NCI-H524 (cell line): ENCODE results near the gene CYP26B1.
"Not testable (repeated sequence)": the region's sequence is repeated elsewhere in the genome, so short reads cannot be mapped to it uniquely, and the experiment has no call there.

Experiments
- DNase-seq, 2 experiments: peaks; one replicate each; lab custom pipeline; 2025; lab: John Stamatoyannopoulos, UW

The CYP26B1 gene

DNA sequence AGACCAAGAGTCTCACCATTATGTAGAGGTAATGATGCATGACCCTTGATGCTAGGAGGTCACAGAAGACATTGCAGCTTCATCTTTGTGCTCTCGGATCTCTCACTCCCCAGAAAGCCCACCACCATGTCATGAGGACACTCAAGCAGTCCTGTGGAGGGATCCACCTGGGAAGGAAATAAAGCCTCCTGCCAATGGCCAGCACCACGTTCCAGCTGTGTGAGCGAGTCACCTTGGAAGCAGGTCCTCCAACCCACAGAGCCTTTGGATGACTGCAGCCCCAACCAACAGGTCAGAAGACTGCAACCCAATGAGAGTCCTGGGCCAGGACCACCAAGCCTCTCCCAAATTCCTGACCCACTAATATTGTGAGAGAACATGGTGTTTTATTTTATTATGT lies 38.4 kb downstream of the CYP26B1 start:
- no peak for DNase-seq

DNA sequence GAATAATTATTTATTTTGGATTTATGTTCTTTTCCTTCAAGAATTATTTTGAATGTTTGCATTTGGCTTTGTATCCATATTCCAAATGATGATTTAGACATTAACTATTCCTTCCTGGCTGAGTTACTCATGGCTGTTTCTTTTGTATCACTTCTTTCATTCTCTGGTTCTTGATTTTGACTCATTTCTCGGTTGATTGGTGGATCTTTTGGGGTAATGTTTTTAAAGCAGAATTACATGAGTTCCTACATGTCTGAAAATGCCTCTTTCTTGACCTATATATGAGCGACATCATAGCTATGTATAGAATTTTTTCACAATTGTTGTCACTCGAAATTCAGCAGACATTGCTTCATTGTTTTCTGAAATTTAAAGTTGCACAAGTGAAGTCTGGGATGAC lies 39.5 kb downstream of the CYP26B1 start:
- DNase-seq, result no peak

DNA sequence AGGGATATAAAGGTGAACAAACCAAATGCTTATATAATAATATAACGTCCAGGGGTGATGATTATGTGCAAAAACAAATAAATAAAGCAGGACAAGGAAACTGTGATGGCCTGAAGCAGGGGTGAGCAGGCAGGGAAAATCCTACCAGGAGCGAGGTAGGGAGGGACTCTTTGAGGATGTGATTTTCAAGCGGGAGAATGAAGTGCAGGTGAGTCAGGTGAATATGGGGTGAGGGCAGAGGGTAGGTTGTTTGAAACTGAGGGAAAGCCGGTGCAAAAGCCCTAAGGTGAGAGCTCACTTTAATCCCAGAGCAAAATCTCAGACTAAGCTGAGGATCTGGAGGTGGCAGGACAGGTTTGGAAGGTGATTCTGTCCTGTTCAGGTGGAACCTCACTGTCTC lies 40.7 kb downstream of the CYP26B1 start:
- DNase-seq, result no peak

DNA sequence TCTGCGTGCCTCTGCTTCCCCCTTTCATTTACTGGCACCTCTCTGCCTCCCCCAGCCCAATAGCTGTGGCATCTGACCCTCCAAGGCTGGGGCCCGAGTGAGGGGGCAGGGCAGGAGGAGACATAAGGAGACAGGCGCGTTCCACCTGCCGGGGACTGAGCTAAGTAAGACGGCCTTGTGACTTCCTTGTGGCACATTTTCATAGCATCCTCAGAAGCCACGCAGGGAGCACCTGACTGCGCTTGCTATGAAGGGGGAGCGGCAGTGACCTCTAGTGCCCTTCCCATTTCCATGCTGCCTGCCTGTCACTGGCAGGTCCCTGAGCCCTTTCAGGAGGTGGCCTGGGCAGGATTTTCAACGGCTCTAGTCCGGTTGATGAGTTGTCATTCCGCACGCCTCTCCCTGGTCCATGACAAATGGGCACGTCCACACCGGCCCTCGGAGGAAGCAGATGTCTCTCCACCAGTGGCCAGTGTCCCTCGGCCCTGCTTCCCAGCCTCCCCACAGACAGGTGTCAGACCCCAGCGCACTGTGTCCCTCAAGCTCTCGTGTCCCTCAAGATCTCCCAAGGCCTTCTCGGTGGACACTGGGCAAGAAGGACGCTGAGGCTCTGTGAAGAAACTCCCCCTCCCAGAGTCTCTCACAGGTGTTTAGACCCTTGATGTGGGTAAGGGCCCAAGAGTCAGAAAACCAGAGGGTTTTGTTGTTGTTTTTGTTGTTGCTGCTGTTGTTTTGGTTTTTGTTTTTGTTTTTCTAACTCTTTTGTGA lies 42.7 kb downstream of the CYP26B1 start:
- no peak for DNase-seq

DNA sequence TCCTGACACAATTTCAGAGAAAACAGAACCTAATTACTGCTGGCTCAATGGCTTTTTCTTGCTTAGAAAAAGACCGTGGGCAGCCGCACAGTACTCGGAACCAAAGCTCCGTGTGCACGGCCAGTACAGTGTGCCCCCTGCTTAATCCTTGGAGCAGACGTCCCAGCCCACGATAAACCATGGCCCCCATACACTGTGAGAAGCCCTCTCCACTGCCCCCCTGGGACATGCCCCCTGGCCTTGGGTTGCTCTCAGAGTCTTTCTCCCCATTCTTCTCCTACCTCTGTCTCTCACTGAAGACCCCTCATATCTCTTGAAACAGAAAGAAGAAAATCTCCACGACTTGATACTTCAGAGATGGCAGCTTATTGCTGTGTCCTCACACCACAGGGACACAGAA lies 44.0 kb downstream of the CYP26B1 start:
- no peak for DNase-seq

DNA sequence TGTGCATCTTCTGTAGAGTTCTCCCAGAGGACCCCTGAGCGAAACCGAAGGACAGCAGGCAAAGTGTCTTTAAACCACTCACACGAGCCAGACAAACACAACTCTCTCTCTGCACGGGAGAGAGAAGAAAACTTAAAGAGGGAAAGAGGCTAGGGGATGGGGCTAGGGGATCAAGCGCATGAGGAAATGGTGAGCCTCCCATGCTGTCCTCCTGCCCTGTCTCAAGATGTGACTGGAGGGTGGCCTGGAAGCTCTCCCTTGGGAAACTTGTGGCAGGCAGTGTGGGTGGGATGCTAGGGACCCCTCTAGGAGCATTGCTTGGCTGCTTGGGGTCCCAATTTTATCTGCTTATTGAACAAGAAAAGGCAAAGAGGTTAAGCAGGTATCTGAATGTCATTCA lies 44.5 kb downstream of the CYP26B1 start:
- no peak for DNase-seq

DNA sequence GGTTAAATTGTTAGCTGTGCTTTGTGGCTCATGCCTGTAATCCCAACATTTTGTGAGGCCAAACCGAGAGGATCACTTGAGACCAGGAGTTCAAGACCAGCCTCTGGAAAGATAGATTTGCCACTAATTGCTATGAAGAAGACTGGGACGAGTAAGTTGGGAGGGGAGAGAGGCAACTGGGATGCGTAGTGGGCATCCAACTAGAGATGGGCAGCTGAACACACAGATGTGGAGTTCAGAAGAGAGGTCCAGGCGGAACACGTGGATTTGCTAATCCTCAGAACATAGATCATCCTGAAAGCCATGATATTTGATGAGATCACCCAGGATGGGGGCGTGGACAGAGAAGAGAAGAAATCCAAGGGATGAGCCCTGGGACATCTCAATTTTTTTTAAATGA lies 48.7 kb downstream of the CYP26B1 start:
- DNase-seq, result no peak

DNA sequence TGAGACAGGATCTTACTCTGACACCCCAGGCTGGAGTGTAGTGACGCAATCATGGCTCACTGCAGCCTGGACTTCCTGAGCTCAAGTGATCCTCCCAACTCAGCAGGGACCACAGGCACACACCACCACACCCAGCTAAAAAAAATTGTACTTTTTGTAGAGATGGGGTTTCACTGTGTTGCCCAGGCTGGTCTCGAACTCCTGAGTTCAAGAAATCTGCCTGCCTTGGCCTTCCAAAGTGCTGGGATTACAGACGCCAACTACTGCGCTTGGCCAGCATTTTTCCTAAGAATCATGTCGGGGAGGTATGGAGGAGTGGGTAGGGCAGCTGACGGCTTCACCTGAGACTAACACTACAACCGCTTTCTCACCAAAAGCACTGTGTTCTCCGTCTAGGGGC lies 50.4 kb downstream of the CYP26B1 start:
- no peak for DNase-seq

DNA sequence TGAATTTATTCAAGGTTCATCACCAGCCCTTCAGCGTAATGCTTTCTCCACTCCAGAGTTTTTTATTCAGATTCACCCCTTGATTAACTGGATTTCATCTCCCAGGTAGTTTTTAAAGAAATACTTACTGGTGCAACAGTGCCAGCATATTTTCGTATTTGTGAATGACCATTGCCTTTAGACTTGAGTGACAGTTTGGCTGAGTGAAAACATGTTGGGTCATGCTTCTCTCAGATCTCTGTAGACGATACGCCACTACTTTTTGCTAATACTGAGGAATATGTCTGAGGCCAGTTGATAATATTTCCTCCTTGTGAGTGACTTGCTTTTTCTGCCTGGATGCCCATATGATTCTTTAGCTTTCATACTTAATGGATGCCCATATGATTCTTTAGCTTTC lies 51.5 kb downstream of the CYP26B1 start:
- DNase-seq, result no peak

DNA sequence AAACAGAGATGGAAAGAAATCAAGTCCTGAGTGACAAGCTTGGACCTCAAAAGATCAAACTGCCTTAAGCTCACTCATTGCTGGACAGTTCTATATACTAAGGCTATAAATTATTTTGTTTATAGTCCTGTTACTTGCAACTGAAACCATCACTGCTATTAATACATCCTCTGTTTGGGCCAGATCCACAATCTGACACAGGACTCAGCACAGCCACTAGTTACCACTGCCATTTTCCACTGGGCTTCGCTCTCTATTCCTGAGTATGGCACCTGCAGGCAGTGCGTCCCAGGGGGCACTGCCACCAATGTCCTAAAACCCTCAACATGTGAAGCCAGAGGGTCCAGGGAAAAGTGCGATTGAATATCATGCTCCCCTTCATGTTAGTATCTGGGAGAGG lies 52.3 kb downstream of the CYP26B1 start:
- DNase-seq, result no peak

DNA sequence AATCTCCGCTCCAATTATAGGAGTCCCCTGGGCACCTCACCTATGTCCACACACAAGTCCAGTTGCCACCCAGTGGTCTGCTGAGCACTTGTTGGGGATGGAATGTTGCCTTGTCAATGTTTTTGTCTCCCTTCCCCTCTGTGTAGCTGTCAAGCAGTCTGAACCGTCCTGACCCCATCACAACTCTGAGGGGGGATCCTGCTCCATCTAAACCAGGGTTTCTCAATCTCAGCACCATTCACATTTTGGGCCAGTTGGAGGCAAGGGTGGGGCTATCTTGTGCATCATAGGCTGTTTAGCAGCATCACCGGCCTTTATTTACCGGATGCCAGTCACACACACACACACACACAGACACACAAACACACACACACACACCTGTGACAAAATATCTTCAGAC lies 53.0 kb downstream of the CYP26B1 start:
- DNase-seq, result no peak

DNA sequence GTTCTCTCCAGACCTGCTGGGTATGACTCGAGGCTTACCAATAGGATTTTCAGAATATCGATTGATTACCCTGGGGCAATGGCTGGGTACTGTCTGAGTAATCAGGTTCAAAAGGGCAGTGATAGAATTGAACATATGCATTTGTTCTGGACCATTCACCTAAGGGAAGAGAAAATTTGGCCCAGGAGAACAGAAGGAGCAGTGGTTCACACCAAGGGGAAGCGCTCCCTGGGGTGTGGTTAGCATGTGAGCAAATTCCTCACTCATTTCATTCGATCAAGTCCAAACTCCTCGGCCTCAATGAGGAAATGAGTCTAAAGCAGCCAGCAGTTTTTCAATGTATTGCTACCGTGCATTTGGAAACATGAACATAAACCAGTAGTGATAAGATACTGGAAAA lies 55.6 kb downstream of the CYP26B1 start:
- no peak for DNase-seq

DNA sequence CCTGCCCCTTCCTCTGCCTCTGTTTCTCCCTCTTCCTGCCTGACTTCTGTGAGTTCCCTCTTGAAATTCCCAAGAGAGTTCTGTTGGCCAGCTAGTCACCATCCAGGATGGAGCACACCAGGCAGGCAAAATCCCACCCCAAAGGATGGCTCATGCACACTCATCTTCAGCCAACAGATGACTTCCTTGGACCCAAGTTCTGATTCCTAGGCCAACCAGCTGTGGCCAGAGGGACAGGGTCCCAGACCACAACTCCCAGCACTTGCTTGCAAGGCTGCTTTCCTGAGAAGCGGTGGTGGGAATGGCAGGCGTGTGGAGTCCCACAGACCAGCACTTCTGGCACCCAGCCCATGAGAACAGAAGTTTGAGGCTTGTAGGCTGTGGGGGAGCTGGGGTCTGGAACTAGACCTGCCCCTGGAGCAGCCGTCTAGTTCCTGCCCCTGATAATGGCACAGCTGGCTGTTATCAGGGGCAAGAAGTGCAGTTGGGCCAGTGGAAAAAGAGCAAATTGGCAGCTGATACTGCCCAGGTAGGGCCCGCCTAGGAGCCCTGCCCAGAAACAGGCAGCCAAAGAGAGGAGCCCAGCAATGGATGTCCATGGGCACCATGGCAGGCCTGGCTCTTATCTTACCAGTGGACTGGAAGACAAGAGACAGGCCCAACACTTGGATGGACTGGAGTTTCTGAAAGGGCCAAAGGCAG lies 56.7 kb downstream of the CYP26B1 start:
- DNase-seq, result no peak

DNA sequence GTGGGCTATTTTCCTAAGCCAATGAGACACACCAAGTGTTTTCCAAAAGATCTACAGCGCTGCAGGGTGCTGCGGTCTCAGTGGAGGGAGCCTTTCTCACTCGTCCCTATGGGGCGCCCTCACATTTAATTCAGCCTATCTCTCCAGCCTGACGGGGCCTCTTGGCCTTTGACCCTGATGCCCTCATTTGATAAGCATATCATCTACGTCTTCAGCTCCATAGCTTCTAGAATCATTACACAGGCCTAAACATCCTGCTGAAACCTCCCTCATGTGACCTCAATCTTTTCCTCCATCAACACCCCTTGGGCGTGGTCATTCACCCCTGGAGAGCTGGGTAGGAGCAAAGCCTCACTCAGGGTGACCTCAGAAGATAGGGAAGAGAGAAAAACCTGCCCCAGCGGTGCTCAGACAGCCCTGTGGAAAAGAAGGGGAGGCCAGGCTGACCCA lies 57.4 kb downstream of the CYP26B1 start:
- no peak for DNase-seq

DNA sequence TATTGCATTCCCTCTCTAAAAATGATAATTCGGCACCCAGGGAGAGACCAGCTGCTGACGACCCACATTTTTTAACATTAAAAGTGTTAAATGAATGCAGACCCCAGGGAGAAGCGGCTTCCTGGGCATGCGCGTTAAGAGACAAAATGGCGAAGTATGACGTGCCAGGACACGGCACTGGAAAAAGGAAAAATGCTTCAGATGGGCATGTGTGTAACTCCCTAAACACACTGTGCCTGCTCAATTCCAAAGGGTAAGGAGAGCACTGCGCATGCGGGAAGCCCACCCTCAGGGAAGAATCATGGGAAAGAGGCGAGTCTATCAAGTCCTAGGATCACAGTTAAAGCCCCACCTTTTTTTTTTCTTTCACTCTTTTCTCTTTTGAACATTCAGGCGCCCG lies 58.1 kb downstream of the CYP26B1 start:
- DNase-seq, result no peak

DNA sequence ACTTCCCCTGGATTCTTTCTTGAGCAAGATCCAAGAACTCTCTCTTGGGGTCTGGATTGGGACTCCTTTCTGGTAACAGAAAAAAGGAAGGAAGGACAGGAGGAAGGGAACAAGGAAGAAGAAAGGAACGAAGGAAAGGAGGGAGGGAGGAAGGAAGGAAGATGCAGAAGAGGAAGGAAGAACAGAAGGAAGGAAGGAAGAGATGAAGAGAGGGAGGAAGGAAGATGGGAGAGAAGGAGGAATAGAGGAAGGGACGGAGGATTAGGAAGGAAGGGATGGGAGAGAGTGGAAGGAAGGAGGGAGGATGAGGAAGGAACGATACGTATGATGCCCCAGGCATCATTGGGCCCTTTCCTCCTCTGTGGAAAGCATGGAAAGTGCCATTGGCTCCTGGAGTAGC lies 58.6 kb downstream of the CYP26B1 start:
- no peak for DNase-seq

DNA sequence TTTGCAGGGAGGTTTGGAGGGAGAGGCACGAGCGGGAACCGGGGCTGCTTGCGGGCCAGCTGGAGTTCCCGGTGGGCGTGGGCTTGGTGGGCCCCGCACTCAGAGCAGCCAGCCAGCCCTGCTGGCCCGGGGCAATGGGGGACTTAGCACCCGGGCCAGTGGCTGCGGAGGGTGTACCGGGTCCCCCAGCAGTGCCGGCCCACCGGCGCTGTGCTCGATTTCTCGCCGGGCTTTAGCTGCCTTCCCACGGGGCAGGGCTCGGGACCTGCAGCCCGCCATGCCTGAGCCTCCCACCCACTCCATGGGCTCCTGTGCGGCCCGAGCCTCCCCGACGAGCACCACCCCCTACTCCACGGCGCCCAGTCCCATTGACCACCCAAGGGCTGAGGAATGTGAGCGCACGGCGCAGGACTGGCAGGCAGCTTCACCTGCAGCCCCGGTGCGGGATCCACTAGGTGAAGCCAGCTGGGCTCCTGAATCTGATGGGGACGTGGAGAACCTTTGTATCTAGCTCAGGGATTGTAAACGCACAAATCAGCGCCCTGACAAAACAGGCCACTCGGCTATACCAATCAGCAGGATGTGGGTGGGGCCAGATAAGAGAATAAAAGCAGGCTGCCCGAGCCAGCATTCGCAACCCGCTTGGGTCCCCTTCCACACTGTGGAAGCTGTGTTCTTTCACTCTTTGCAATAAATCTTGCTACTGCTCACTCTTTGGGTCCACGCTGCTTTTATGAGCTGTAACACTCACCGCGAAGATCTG lies 60.6 kb downstream of the CYP26B1 start:
- DNase-seq, result not testable (repeated sequence)

DNA sequence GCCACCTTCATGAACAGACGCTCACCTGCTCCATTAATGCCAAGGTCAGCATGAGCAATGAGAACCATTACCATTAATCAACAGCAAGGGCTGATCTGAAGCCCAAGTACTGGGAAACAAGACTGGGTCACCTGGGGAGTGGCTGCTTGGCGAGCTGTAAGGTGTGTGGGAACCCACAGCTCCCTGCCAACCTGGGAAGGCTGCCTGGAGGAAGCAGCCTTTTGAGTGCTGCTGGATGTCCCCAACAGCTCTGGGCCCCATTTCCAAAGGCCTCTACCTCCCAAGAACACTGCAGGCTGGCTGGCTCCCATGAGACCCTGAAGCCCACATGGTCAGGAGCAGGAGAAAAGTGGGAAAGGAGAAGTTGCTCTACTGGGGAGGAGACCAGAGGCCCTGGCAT lies 62.1 kb downstream of the CYP26B1 start:
- no peak for DNase-seq

DNA sequence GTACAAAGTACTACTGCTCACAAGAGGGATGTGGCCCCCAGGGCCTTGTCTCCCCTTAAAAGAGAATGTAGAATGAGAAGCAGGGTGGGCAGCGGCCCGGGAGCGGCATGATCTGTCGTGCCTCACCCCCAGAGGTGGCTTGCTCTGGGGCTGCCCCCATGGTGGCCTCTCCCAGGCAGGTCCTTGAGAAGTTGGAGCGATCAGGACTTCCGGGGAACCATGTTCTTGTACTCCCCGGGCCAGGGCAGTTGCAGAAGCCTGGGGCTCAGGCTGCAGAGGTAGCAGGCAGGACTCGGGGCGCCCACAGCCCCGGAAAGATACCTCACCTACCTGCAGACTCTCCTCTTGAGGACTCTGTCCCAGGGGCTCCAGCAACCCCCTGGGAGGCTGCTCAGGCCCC lies 62.6 kb downstream of the CYP26B1 start:
- DNase-seq, result no peak

DNA sequence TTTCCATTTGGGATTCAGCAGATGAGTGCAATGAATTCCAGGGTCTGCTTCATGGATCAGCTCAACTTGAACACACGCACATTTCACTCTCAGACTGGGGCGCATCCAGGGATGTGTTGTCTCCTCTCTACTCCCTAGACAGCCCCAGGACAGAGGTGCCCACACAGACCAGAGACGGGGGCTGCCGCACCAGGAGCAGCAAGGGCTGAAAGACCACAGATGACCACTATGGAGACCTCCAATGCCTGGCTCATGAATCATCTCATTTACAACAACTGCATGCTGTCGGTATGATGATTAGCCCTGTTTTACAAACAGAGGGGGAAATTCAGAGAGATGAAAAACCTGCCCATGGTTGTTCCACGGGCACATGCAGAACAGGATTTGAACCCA lies 63.1 kb downstream of the CYP26B1 start:
- no peak for DNase-seq

DNA sequence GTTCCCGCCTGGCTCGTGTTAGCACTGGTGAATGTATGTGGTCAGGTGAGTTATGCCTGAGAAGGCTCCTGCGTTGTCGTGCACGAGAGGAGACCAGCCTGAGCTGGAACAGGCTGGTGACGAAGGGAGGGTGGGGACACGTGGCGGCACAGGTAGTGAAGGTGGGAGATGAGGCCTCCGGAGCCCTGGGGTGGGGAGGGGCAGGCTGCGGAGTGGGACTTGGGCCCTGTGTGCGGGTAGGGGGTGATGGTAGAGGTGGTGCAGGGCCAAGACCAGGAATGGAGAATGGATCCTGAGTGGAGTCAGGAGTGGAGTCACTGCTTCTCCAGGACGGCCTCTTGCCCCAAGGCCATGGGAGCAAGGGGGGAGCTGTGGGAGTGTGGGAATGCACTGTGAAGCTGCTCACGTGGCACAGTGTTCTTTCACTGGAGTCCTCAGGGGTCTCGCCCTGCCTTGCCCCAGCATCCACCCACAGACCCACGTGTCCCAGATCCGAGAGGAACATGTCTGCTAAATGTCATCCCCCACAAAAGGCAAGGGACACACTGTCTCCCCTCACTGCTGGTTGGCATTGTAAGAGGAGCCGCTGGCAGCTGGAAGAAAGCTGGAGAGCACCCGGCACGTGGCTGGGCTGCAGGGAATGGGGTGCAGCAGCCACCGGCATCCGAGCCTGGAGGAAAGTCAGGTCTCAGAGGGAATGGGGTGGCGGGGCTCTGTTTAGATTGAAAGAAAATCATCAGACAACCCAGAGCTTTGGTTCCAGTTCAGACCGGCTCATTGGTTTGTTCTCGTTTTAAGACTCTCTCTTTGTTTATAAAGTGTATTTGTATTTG lies 63.7 kb downstream of the CYP26B1 start:
- no peak for DNase-seq

DNA sequence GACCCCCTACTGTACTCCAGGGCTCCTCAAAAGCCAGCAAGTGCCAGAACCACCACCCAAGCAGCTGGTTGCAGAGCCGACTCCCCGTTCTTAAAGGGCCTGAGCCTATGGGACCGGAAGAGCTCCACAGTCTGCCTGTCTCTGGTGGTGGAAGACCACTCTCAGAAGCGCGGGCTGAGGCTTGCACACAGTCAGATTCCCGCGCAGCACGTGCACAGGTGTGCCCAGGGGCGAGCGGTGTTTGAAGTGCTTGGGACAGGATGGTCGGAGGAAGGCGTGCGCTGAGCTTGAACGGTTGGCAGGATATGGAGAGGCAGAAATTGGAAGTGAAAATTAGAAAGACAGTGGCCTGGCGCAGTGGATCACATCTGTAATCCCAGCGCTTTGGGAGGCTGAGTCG lies 64.8 kb downstream of the CYP26B1 start:
- DNase-seq, result no peak
